HFF-Myc (cell line): ENCODE results near the gene LY86.

Experiments
- DNase-seq: peaks from one replicate; pipeline ENCODE4 v3.0.0-alpha.2; 2011; ENCODE audit warnings: low read depth; ENCODE audit errors: extremely low read depth
- H3K4me3 ChIP-seq: replicated peaks from 2 replicates; pipeline ENCODE4 v1.5.1; 2011; ENCODE audit warnings: low read depth, mild to moderate bottlenecking, control low read depth, low read length
- CTCF ChIP-seq: IDR thresholded peaks from 2 replicates; pipeline ENCODE4 v1.5.1; 2012; ENCODE audit warnings: mild to moderate bottlenecking, low read depth, low read length, control low read depth; ENCODE audit errors: missing control alignments

LY86 gene

GRCh38 chr6:6631053-6631452 is 42.5 kb downstream of the LY86 start:
- no peak for TF ChIP-seq CTCF
- no peak for DNase-seq
- no peak overlapping the region for H3K4me3 ChIP-seq

GRCh38 chr6:6631534-6632276 is 43.2 kb downstream of the LY86 start:
- no peak for DNase-seq
- no peak overlapping the region for H3K4me3 ChIP-seq
- TF ChIP-seq CTCF = no peak

- H3K4me3 ChIP-seq = no peak overlapping the region
- DNase-seq = no peak
- TF ChIP-seq CTCF = no peak
These were observed 45.6 kb downstream of the LY86 start for GRCh38 chr6:6633898-6634734.

- no peak for TF ChIP-seq CTCF
- no peak overlapping the region for H3K4me3 ChIP-seq
- DNase-seq = no peak
These were observed 46.2 kb downstream of the LY86 start for GRCh38 chr6:6634735-6635075.

GRCh38 chr6:6635291-6635690 is 46.8 kb downstream of the LY86 start:
- no peak overlapping the region for H3K4me3 ChIP-seq
- no peak for DNase-seq
- no peak for TF ChIP-seq CTCF

GRCh38 chr6:6635869-6636268 is 47.3 kb downstream of the LY86 start:
- no peak for TF ChIP-seq CTCF
- no peak for DNase-seq
- no peak overlapping the region for H3K4me3 ChIP-seq
